HEK293 (cell line): Measurements from ENCODE around the gene GPR15.

ENCODE experiments used
- CTCF ChIA-PET: fragments of 350-600 bp; formaldehyde crosslinking; extraction: SDS; loops from one replicate; lab custom pipeline; 2021; ENCODE audit warnings: antibody characterized with exemption; lab: Yijun Ruan, JAX
- POLR2A ChIA-PET: fragments of 300-600 bp; formaldehyde crosslinking; extraction: SDS; loops from one replicate; lab custom pipeline; 2020; ENCODE audit warnings: antibody characterized with exemption, inconsistent platforms; lab: Yijun Ruan, JAX
- H3K27ac ChIP-seq: fragments of 200-500 bp; sonication (Bioruptor generic); 2 replicates; pipeline ENCODE4 v1.5.1; 2014; ENCODE audit warnings: low read depth, low read length, control low read depth, inconsistent platforms; ENCODE audit errors: extremely low read depth
- H3K36me3 ChIP-seq, 2 experiments: fragments of 200-500 bp in 1 of 2; sonication (Bioruptor generic) in 1 of 2; 1 replicate in 1 of 2; 2 replicates in 1 of 2; pipeline ENCODE4 v1.5.1; 2014 to 2017; ENCODE audit warnings: inconsistent platforms in 2 of 2, low read length in 2 of 2; ENCODE audit not compliant: control insufficient read depth in 2 of 2, insufficient read depth in 1 of 2
- H3K4me1 ChIP-seq: fragments of 200-500 bp; sonication (Bioruptor generic); 2 replicates; pipeline ENCODE4 v1.5.1; 2014; ENCODE audit warnings: mild to moderate bottlenecking, low read length, inconsistent platforms; ENCODE audit not compliant: control insufficient read depth, insufficient read depth
- H3K4me3 ChIP-seq: 2 replicates; pipeline ENCODE4 v1.5.1; 2011; ENCODE audit warnings: low read depth, mild to moderate bottlenecking, control low read depth, low read length, moderate library complexity
- H3K9me3 ChIP-seq: fragments of 200-500 bp; sonication (Bioruptor generic); 2 replicates; pipeline ENCODE4 v1.5.1; 2014; ENCODE audit warnings: low read depth, low read length, inconsistent platforms; ENCODE audit not compliant: control insufficient read depth, insufficient read depth
- GLIS1 ChIP-seq: fragments of 450-650 bp; formaldehyde crosslinking; IDR thresholded peaks from 2 replicates; pipeline ENCODE4 v1.5.1; 2016; ENCODE audit warnings: missing biosample characterization, missing genetic modification characterization
- ZFP41 ChIP-seq: fragments of 450-650 bp; formaldehyde crosslinking; IDR thresholded peaks from 2 replicates; pipeline ENCODE4 v1.5.1; 2016; ENCODE audit warnings: missing biosample characterization, missing genetic modification characterization, borderline replicate concordance
- ZIC2 ChIP-seq: fragments of 450-650 bp; formaldehyde crosslinking; IDR thresholded peaks from 2 replicates; pipeline ENCODE4 v1.5.1; 2016; ENCODE audit warnings: missing biosample characterization, missing genetic modification characterization
- ZNF133 ChIP-seq: fragments of 450-650 bp; formaldehyde crosslinking; IDR thresholded peaks from 2 replicates; pipeline ENCODE4 v1.5.1; 2016; ENCODE audit warnings: missing biosample characterization, missing genetic modification characterization
- ZNF140 ChIP-seq: fragments of 450-650 bp; formaldehyde crosslinking; IDR thresholded peaks from 2 replicates; pipeline ENCODE4 v1.5.1; 2016; ENCODE audit warnings: missing biosample characterization, missing genetic modification characterization
- ZNF19 ChIP-seq: fragments of 450-650 bp; formaldehyde crosslinking; IDR thresholded peaks from 2 replicates; pipeline ENCODE4; 2016; ENCODE audit warnings: missing biosample characterization, missing genetic modification characterization, low read depth
- ZNF274 ChIP-seq, 2 experiments: fragments of 200-500 bp in 1 of 2; fragments of 450-650 bp in 1 of 2; sonication (Bioruptor generic) in 1 of 2; formaldehyde crosslinking in 1 of 2; IDR thresholded peaks; 2 replicates each; pipeline versions ENCODE4 v1.5.1 to v1.6.1; 2014 to 2016; ENCODE audit warnings: borderline replicate concordance in 1 of 2, inconsistent platforms in 1 of 2, low read length in 1 of 2, missing biosample characterization in 1 of 2, missing genetic modification characterization in 1 of 2
- ZNF324 ChIP-seq: fragments of 450-650 bp; formaldehyde crosslinking; IDR thresholded peaks from 2 replicates; pipeline ENCODE4 v1.5.1; 2016; ENCODE audit warnings: missing biosample characterization, missing genetic modification characterization
- ZNF335 ChIP-seq: fragments of 450-650 bp; formaldehyde crosslinking; conservative IDR thresholded peaks from 2 replicates; pipeline ENCODE4 v1.5.1; 2016; ENCODE audit warnings: missing biosample characterization, missing genetic modification characterization
- ZNF423 ChIP-seq: fragments of 450-650 bp; formaldehyde crosslinking; IDR thresholded peaks from 2 replicates; pipeline ENCODE4 v1.5.1; 2016; ENCODE audit warnings: missing biosample characterization, missing genetic modification characterization
- ZNF530 ChIP-seq: fragments of 450-650 bp; formaldehyde crosslinking; IDR thresholded peaks from 2 replicates; pipeline ENCODE4 v1.5.1; 2016; ENCODE audit warnings: low read depth, missing biosample characterization, missing genetic modification characterization
- ZNF558 ChIP-seq: fragments of 450-650 bp; formaldehyde crosslinking; IDR thresholded peaks from 2 replicates; pipeline ENCODE4 v1.5.1; 2016; ENCODE audit warnings: missing biosample characterization, missing genetic modification characterization
- ZNF600 ChIP-seq: fragments of 450-650 bp; formaldehyde crosslinking; IDR thresholded peaks from 2 replicates; pipeline ENCODE4 v1.5.1; 2016; ENCODE audit warnings: missing biosample characterization, missing genetic modification characterization
- ZNF623 ChIP-seq: fragments of 450-650 bp; formaldehyde crosslinking; IDR thresholded peaks from 2 replicates; pipeline ENCODE4 v1.5.1; 2016; ENCODE audit warnings: missing biosample characterization, missing genetic modification characterization
- ZNF664 ChIP-seq: fragments of 450-650 bp; formaldehyde crosslinking; IDR thresholded peaks from 2 replicates; pipeline ENCODE4 v1.5.1; 2016; ENCODE audit warnings: missing biosample characterization, missing genetic modification characterization
- ZNF837 ChIP-seq: fragments of 450-650 bp; formaldehyde crosslinking; IDR thresholded peaks from 2 replicates; pipeline ENCODE4 v1.5.1; 2016; ENCODE audit warnings: missing biosample characterization, missing genetic modification characterization
- ZSCAN30 ChIP-seq: fragments of 450-650 bp; IDR thresholded peaks from 2 replicates; pipeline ENCODE4 v1.5.1; 2018; ENCODE audit warnings: missing biosample characterization, mild to moderate bottlenecking, missing genetic modification characterization, moderate library complexity
- TF ChIP-seq, protein P1 (sequence below): fragments of 450-650 bp; formaldehyde crosslinking; conservative IDR thresholded peaks from 2 replicates; pipeline ENCODE4 v1.5.1; 2016; ENCODE audit warnings: low read depth, missing biosample characterization, missing genetic modification characterization
- TF ChIP-seq, protein P2 (sequence below): fragments of 450-650 bp; formaldehyde crosslinking; optimal IDR thresholded peaks from 2 replicates; pipeline ENCODE3; 2016; ENCODE audit warnings: missing biosample characterization, mild to moderate bottlenecking, missing genetic modification characterization
- TF ChIP-seq, protein P3 (sequence below): fragments of 450-650 bp; formaldehyde crosslinking; IDR thresholded peaks from 2 replicates; pipeline ENCODE4 v1.5.1; 2016; ENCODE audit warnings: missing biosample characterization, missing genetic modification characterization

GPR15 gene

DNA sequence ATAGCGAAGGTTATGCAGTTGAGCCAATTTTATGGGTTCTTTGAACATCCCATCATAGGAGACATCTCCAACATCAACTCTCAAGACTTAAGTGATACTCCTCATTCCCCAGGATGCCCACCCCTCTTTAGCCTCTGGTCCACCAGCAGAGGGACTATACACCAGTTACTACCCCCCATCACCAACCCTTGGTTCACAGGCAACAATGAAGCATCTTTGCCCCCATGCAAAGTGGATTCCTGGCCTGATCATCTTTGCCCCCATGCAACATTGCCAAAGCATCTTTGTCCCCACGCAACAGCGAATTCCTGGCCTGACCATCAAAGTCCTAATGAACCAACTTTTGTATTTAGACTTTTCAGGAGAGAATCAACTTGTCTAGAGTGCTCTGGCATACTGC lies 19.1 kb downstream of the GPR15 start:
- TF ChIP-seq ZNF133 (tag by site-specific recombination) (no peak), ZNF623 (tag by site-specific recombination) (no peak), ZNF600 (no peak), ZNF324 (no peak), ZNF140 (tag by site-specific recombination) (no peak), ZNF335 (tag by site-specific recombination) (no peak), ZNF274 (IDR thresholded peaks at IDR 0.05; ENCODE audit: low read length) (no peak), ZNF274 (tag by site-specific recombination; IDR thresholded peaks at IDR 0.05; ENCODE audit: borderline replicate concordance) (no peak), ZSCAN30 (tag by site-specific recombination) (no peak), ZNF19 (tag by site-specific recombination) (no peak)
- TF ChIP-seq, protein P1, sequence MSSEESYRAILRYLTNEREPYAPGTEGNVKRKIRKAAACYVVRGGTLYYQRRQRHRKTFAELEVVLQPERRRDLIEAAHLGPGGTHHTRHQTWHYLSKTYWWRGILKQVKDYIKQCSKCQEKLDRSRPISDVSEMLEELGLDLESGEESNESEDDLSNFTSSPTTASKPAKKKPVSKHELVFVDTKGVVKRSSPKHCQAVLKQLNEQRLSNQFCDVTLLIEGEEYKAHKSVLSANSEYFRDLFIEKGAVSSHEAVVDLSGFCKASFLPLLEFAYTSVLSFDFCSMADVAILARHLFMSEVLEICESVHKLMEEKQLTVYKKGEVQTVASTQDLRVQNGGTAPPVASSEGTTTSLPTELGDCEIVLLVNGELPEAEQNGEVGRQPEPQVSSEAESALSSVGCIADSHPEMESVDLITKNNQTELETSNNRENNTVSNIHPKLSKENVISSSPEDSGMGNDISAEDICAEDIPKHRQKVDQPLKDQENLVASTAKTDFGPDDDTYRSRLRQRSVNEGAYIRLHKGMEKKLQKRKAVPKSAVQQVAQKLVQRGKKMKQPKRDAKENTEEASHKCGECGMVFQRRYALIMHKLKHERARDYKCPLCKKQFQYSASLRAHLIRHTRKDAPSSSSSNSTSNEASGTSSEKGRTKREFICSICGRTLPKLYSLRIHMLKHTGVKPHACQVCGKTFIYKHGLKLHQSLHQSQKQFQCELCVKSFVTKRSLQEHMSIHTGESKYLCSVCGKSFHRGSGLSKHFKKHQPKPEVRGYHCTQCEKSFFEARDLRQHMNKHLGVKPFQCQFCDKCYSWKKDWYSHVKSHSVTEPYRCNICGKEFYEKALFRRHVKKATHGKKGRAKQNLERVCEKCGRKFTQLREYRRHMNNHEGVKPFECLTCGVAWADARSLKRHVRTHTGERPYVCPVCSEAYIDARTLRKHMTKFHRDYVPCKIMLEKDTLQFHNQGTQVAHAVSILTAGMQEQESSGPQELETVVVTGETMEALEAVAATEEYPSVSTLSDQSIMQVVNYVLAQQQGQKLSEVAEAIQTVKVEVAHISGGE: no peak
- ChIA-PET POLR2A (no interaction called here), CTCF (no interaction called here)
- H3K4me3 ChIP-seq: no peak overlapping the region
- H3K9me3 ChIP-seq: no peaks in the 10 kb centered on the region
- H3K36me3 ChIP-seq: no peaks in the 10 kb centered on the region
- H3K4me1 ChIP-seq: no peaks in the 10 kb centered on the region; the same call in 1 of the 2 replicates
- no peak overlapping the region for H3K27ac ChIP-seq

DNA sequence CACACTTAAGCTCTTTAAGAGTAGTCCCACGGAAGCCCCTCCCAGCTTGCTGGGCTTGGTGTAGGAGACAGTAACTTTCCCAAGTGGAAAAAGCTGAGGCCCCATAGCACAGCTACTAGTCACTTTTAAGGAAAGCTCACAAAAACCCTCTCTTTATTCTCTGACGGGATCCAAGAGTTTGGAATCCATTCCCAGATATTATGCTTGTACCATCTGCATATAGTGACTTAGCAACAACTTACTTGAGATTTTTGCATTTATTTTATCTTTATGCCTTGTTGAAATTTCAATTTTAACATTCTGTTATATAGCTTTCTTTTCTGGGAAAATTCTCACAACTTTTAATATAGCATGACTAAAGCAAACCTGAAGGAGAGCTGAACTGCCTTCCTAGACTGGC lies 19.5 kb downstream of the GPR15 start:
- POLR2A ChIA-PET: no interaction called here
- H3K9me3 ChIP-seq: no peaks in the 10 kb centered on the region
- no peak for TF ChIP-seq ZNF530
- TF ChIP-seq, protein P2, sequence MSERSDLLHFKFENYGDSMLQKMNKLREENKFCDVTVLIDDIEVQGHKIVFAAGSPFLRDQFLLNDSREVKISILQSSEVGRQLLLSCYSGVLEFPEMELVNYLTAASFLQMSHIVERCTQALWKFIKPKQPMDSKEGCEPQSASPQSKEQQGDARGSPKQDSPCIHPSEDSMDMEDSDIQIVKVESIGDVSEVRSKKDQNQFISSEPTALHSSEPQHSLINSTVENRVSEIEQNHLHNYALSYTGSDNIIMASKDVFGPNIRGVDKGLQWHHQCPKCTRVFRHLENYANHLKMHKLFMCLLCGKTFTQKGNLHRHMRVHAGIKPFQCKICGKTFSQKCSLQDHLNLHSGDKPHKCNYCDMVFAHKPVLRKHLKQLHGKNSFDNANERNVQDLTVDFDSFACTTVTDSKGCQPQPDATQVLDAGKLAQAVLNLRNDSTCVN (tag by site-specific recombination): no peak
- no peak for TF ChIP-seq ZNF140 (tag by site-specific recombination)
- TF ChIP-seq ZNF423 (tag by site-specific recombination): no peak
- TF ChIP-seq GLIS1 (tag by site-specific recombination): no peak
- no peak for TF ChIP-seq ZNF664
- no peak for TF ChIP-seq ZIC2
- TF ChIP-seq ZNF558 (tag by site-specific recombination): no peak
- no peak for TF ChIP-seq ZFP41 (tag by site-specific recombination)
- TF ChIP-seq ZNF837 (tag by site-specific recombination): no peak
- TF ChIP-seq, protein P3, sequence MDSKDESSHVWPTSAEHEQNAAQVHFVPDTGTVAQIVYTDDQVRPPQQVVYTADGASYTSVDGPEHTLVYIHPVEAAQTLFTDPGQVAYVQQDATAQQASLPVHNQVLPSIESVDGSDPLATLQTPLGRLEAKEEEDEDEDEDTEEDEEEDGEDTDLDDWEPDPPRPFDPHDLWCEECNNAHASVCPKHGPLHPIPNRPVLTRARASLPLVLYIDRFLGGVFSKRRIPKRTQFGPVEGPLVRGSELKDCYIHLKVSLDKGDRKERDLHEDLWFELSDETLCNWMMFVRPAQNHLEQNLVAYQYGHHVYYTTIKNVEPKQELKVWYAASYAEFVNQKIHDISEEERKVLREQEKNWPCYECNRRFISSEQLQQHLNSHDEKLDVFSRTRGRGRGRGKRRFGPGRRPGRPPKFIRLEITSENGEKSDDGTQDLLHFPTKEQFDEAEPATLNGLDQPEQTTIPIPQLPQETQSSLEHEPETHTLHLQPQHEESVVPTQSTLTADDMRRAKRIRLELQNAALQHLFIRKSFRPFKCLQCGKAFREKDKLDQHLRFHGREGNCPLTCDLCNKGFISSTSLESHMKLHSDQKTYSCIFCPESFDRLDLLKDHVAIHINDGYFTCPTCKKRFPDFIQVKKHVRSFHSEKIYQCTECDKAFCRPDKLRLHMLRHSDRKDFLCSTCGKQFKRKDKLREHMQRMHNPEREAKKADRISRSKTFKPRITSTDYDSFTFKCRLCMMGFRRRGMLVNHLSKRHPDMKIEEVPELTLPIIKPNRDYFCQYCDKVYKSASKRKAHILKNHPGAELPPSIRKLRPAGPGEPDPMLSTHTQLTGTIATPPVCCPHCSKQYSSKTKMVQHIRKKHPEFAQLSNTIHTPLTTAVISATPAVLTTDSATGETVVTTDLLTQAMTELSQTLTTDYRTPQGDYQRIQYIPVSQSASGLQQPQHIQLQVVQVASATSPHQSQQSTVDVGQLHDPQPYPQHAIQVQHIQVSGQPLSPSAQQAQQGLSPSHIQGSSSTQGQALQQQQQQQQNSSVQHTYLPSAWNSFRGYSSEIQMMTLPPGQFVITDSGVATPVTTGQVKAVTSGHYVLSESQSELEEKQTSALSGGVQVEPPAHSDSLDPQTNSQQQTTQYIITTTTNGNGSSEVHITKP (tag by site-specific recombination): no peak
- no peak overlapping the region for H3K27ac ChIP-seq
- H3K36me3 ChIP-seq: no peaks in the 10 kb centered on the region
- H3K4me3 ChIP-seq: no peak overlapping the region
- CTCF ChIA-PET: no interaction called here
- no peaks in the 10 kb centered on the region; the same call in 1 of the 2 replicates for H3K4me1 ChIP-seq
